Measurements from ENCODE around the gene MSRB3. TPM values are rescaled to one million over a fixed set of nuclear protein-coding genes. Genes with fewer than 3 reads are reported as not detected.

Gene MSRB3
- total RNA-seq, 1 donor from 2014 or later = 125 TPM

GRCh38 chr12:65391711-65392110 is 113.2 kb downstream of the MSRB3 start:
- intact Hi-C loops (cut with micrococcal nuclease) = no loop called here
- peaks cover 7% of the 10 kb centered on the region for H3K4me1 ChIP-seq
- H3K36me3 ChIP-seq = peaks cover 6% of the 10 kb centered on the region
- DNase-seq = no peak
- H3K9me3 ChIP-seq (replicated peaks) = peaks cover 16% of the 10 kb centered on the region
- no peaks in the 10 kb centered on the region for H3K27me3 ChIP-seq (ENCODE audit: low read depth)
- no peak overlapping the region for H3K4me3 ChIP-seq
- H3K27ac ChIP-seq (replicated peaks) = no peak overlapping the region
- TF ChIP-seq, protein P1, sequence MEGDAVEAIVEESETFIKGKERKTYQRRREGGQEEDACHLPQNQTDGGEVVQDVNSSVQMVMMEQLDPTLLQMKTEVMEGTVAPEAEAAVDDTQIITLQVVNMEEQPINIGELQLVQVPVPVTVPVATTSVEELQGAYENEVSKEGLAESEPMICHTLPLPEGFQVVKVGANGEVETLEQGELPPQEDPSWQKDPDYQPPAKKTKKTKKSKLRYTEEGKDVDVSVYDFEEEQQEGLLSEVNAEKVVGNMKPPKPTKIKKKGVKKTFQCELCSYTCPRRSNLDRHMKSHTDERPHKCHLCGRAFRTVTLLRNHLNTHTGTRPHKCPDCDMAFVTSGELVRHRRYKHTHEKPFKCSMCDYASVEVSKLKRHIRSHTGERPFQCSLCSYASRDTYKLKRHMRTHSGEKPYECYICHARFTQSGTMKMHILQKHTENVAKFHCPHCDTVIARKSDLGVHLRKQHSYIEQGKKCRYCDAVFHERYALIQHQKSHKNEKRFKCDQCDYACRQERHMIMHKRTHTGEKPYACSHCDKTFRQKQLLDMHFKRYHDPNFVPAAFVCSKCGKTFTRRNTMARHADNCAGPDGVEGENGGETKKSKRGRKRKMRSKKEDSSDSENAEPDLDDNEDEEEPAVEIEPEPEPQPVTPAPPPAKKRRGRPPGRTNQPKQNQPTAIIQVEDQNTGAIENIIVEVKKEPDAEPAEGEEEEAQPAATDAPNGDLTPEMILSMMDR (IDR thresholded peaks at IDR 0.05; ENCODE audit: borderline replicate concordance) = no peak

- Histone ChIP-seq H3K4me1 (peaks cover 7% of the 10 kb centered on the region), H3K27ac (replicated peaks) (no peak overlapping the region)
- TF ChIP-seq, protein P1 (IDR thresholded peaks at IDR 0.05; ENCODE audit: borderline replicate concordance) = no peak
Observed at GRCh38 chr12:65392491-65392890, 114.0 kb downstream of the MSRB3 start.

GRCh38 chr12:65403188-65403587 is 124.7 kb downstream of the MSRB3 start:
- TF ChIP-seq, protein P1 (IDR thresholded peaks at IDR 0.05; ENCODE audit: borderline replicate concordance) = no peak

More at GRCh38 chr12:65392491-65392890, 114.0 kb downstream of the MSRB3 start:
- Histone ChIP-seq H3K4me3 (no peak overlapping the region), H3K27me3 (ENCODE audit: low read depth) (no peaks in the 10 kb centered on the region), H3K36me3 (peaks cover 9% of the 10 kb centered on the region), H3K9me3 (replicated peaks) (peaks cover 24% of the 10 kb centered on the region)
- intact Hi-C loops (cut with micrococcal nuclease) = no loop called here
- DNase-seq = no peak

GRCh38 chr12:65407388-65408149 is 129.1 kb downstream of the MSRB3 start:
- H3K4me3 ChIP-seq = no peak overlapping the region
- DNase-seq = no peak
- TF ChIP-seq, protein P1 (IDR thresholded peaks at IDR 0.05; ENCODE audit: borderline replicate concordance) = no peak
- H3K9me3 ChIP-seq (replicated peaks) = peaks cover 7% of the 10 kb centered on the region
- H3K36me3 ChIP-seq = peaks cover 9% of the 10 kb centered on the region
- H3K4me1 ChIP-seq = peaks cover 13% of the 10 kb centered on the region
- intact Hi-C loops (cut with micrococcal nuclease) = no loop called here
- no peaks in the 10 kb centered on the region for H3K27me3 ChIP-seq (ENCODE audit: low read depth)
- H3K27ac ChIP-seq (replicated peaks) = no peak overlapping the region

More at GRCh38 chr12:65403188-65403587, 124.7 kb downstream of the MSRB3 start:
- Histone ChIP-seq H3K9me3 (replicated peaks) (peaks cover 32% of the 10 kb centered on the region), H3K4me1 (no peaks in the 10 kb centered on the region), H3K27me3 (ENCODE audit: low read depth) (no peaks in the 10 kb centered on the region), H3K27ac (replicated peaks) (no peak overlapping the region), H3K36me3 (peaks cover 15% of the 10 kb centered on the region), H3K4me3 (no peak overlapping the region)
- intact Hi-C loops (cut with micrococcal nuclease) = no loop called here
- no peak for DNase-seq

GRCh38 chr12:65408441-65408840 is 130.0 kb downstream of the MSRB3 start:
- no peak for DNase-seq
- H3K36me3 ChIP-seq = peaks cover 3% of the 10 kb centered on the region
- H3K27me3 ChIP-seq (ENCODE audit: low read depth) = no peaks in the 10 kb centered on the region
- TF ChIP-seq, protein P1 (IDR thresholded peaks at IDR 0.05; ENCODE audit: borderline replicate concordance) = no peak
- H3K27ac ChIP-seq (replicated peaks) = no peak overlapping the region
- H3K4me3 ChIP-seq = no peak overlapping the region
- H3K9me3 ChIP-seq (replicated peaks) = no peaks in the 10 kb centered on the region
- intact Hi-C loops (cut with micrococcal nuclease) = no loop called here
- H3K4me1 ChIP-seq = peaks cover 14% of the 10 kb centered on the region

Data from left ventricle myocardium inferior (tissue), 1 donor.